GM12891 (cell line): Measurements from ENCODE around the gene NIN. TPM values are rescaled to one million over a fixed set of nuclear protein-coding genes. Genes with fewer than 3 reads are reported as not detected.

Experiments used
- DNase-seq: peaks from one replicate; pipeline ENCODE4 v3.0.0; 2011; ENCODE audit warnings: low spot score; ENCODE audit not compliant: insufficient read length
- FAIRE-seq: peaks from 2 replicates; lab custom pipeline; 2011; peaks lifted over from hg19 to GRCh38; lab: Jason Lieb, UNC
- PAX5 ChIP-seq: IDR thresholded peaks from 2 replicates; pipeline ENCODE4 v1.6.1; 2011; ENCODE audit warnings: low read length, moderate library complexity, mild to moderate bottlenecking; ENCODE audit not compliant: insufficient read depth, severe bottlenecking
- POLR2A ChIP-seq: IDR thresholded peaks from 2 replicates; pipeline ENCODE4 v1.6.1; 2011; ENCODE audit warnings: low read depth, low read length, control low read depth
- POLR2AphosphoS5 ChIP-seq: IDR thresholded peaks from 2 replicates; pipeline ENCODE4 v1.6.1; 2011; ENCODE audit warnings: low read depth, low read length, control low read depth
- POU2F2 ChIP-seq: IDR thresholded peaks from 2 replicates; pipeline ENCODE4 v1.6.1; 2011; ENCODE audit warnings: low read depth, mild to moderate bottlenecking, control low read depth, low read length, moderate library complexity
- SPI1 ChIP-seq: IDR thresholded peaks from 2 replicates; pipeline ENCODE4 v1.6.1; 2011; ENCODE audit warnings: low read depth, low read length, control low read depth
- TAF1 ChIP-seq: IDR thresholded peaks from 2 replicates; pipeline ENCODE4 v1.6.1; 2011; ENCODE audit warnings: low read depth, low read length, control low read depth
- polyA plus RNA-seq: library from polyadenylated mRNA; unstranded; fragments of >200 nt; gene quantifications from one replicate; pipeline ENCODE4 v1.2.1, GENCODE V29; 2012; ENCODE audit warnings: low read depth, missing spikeins, inconsistent platforms; ENCODE audit not compliant: missing spikeins

NIN gene
- 41.6 TPM for polyA plus RNA-seq

- TF ChIP-seq POLR2A (0 out of 2 replicates have a peak, but pooled peaks have one; percentile 4), PAX5 (no peak), TAF1 (0 out of 2 replicates have a peak, but pooled peaks have one; percentile 42)
- DNase-seq, result peak; percentile 64
- peak; percentile 88 for FAIRE-seq
Measured at GRCh38 chr14:50830932-50831725, at the start of gene NIN. Gene NIN, minus strand, starts transcription at chr14:50831162. Its CDS starts 9,106 bp downstream, at chr14:50822056.

GRCh38 chr14:50875359-50876070, 44.6 kb upstream of the NIN start:
- FAIRE-seq, result peak; percentile 90
- TF ChIP-seq TAF1, result no peak
- peak; percentile 33; the same call in 1 of the 2 replicates for TF ChIP-seq SPI1
- TF ChIP-seq POU2F2, result peak; percentile 69
- DNase-seq, result peak; percentile 42

- no peak for FAIRE-seq
- TF ChIP-seq POLR2A (no peak), TAF1 (no peak), PAX5 (no peak), POLR2AphosphoS5 (no peak)
- no peak for DNase-seq
Measured at GRCh38 chr14:50874757-50875156, 43.8 kb upstream of the NIN start.

GRCh38 chr14:50871914-50872732, 41.2 kb upstream of the NIN start, which contains the start of gene ABHD12B:
Gene ABHD12B, plus strand, starts transcription at chr14:50872053. Its CDS starts 122 bp downstream, at chr14:50872175.
- TF ChIP-seq POLR2AphosphoS5 (no peak), POLR2A (no peak), PAX5 (no peak), TAF1 (no peak), SPI1 (no peak), POU2F2 (no peak)
- FAIRE-seq (no peak), DNase-seq (no peak)

- FAIRE-seq, result peak; percentile 56
- TF ChIP-seq TAF1, result no peak
- TF ChIP-seq SPI1, result no peak
- no peak for TF ChIP-seq POLR2AphosphoS5
- TF ChIP-seq POU2F2, result no peak
- no peak for TF ChIP-seq POLR2A
- no peak for DNase-seq
Measured at GRCh38 chr14:50871228-50871627, 40.3 kb upstream of the NIN start.

GRCh38 chr14:50865391-50866076, 34.6 kb upstream of the NIN start:
- TF ChIP-seq TAF1 (no peak), POU2F2 (no peak), SPI1 (no peak)
- FAIRE-seq, result no peak

GRCh38 chr14:50864946-50865345, 34.0 kb upstream of the NIN start:
- DNase-seq (no peak), FAIRE-seq (no peak)
- no peak for TF ChIP-seq POLR2A
- TF ChIP-seq POU2F2, result no peak
- TF ChIP-seq POLR2AphosphoS5, result no peak
- no peak for TF ChIP-seq TAF1
- TF ChIP-seq SPI1, result no peak

More at GRCh38 chr14:50865391-50866076, 34.6 kb upstream of the NIN start:
- DNase-seq, result no peak

- no peak for FAIRE-seq
Measured at GRCh38 chr14:50864237-50864636, 33.3 kb upstream of the NIN start.

GRCh38 chr14:50862036-50862570, 31.1 kb upstream of the NIN start:
- no peak for TF ChIP-seq PAX5
- no peak for TF ChIP-seq SPI1
- DNase-seq (no peak), FAIRE-seq (no peak)

More at GRCh38 chr14:50864237-50864636, 33.3 kb upstream of the NIN start:
- TF ChIP-seq PAX5, result no peak
- TF ChIP-seq POLR2A, result no peak
- TF ChIP-seq POLR2AphosphoS5, result no peak
- TF ChIP-seq POU2F2, result no peak
- no peak for TF ChIP-seq SPI1
- TF ChIP-seq TAF1, result no peak
- no peak for DNase-seq
